Measurements from ENCODE around the gene DIS3L2. TPM values are rescaled to one million over a fixed set of nuclear protein-coding genes. Genes with fewer than 3 reads are reported as not detected.

DIS3L2 gene
- total and polyA plus RNA-seq, 2 of the 4 experiments (the other 2 are of a cell fraction), result 14.7 to 19.2 TPM

DNA sequence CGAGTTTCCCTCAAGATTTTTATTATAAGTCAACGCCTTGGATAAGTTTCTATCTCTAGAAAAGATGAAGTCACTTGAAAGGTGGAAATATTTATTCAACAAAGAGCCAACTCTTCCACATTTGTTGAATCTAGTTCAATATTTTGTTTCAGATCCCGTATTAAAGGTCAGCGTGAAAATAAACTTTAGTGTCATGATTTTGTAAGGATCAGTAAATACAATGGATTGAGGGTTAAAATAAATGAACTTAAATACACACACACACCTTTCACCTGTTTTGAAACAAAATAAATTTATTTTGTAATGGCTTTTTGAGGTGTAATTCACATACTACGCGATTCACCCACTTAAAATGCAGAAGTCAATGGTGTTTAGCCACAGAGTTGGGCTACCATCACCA, 19.3 kb upstream of the DIS3L2 start:
- dilution Hi-C loops (cut with HindIII; ENCODE audit: low sequenced_read_pairs, unreplicated experiment) (no loop called here), in situ Hi-C loops (cut with MboI; ENCODE audit: low sequenced_read_pairs) (no loop called here), intact Hi-C loops (cut with micrococcal nuclease) (no loop called here)
- ATAC-seq (ENCODE audit: low read depth) (no peak), DNase-seq (no peak)
- Histone ChIP-seq H3K18ac (ENCODE audit: low read depth, low read length) (no peak overlapping the region), H2AK5ac (ENCODE audit: low read depth, low read length) (no peak overlapping the region), H3K9ac (ENCODE audit: low read depth, low read length) (no peak overlapping the region), H2BK120ac (ENCODE audit: low read depth, low read length) (no peak overlapping the region), H3K4ac (ENCODE audit: low read depth, low read length) (no peak overlapping the region), H4K20me1 (ENCODE audit: insufficient read depth, low read length) (no peaks in the 10 kb centered on the region), H3K27ac (ENCODE audit: insufficient read depth, low read length) (no peak overlapping the region), H4K8ac (ENCODE audit: low read depth in 2 of 2, low read length in 2 of 2) (no peak overlapping the region), H3K27me3 (ENCODE audit: control insufficient read depth, insufficient read depth, low read length) (peaks cover 26% of the 10 kb centered on the region), H3K4me1 (ENCODE audit: control insufficient read depth, insufficient read depth, low read length) (no peaks in the 10 kb centered on the region), H2AK9ac (replicated peaks; ENCODE audit: low read depth, low read length, poor library complexity) (no peak overlapping the region), H2BK20ac (ENCODE audit: low read depth, low read length) (no peak overlapping the region), H2AFZ (replicated peaks; ENCODE audit: low read length, poor library complexity) (no peak overlapping the region), H3K56ac (ENCODE audit: extremely low read depth, insufficient read depth, low read length) (no peak overlapping the region), H4K5ac (ENCODE audit: low read depth, low read length) (no peak overlapping the region), H3K14ac (replicated peaks; ENCODE audit: low read depth, low read length) (no peak overlapping the region), H3K9me3 (ENCODE audit: control insufficient read depth, insufficient read depth, low read length) (no peaks in the 10 kb centered on the region), H2BK15ac (ENCODE audit: low read depth, low read length) (no peak overlapping the region), H4K91ac (ENCODE audit: insufficient read depth, low read depth, low read length) (no peak overlapping the region), H3K36me3 (ENCODE audit: control insufficient read depth, insufficient read depth, low read length) (no peaks in the 10 kb centered on the region), H3K79me1 (ENCODE audit: low read depth in 1 of 2, low read length in 2 of 2) (no peaks in the 10 kb centered on the region), H3K4me2 (ENCODE audit: low read depth, low read length) (no peak overlapping the region), H2BK5ac (ENCODE audit: low read depth, low read length, poor library complexity, severe bottlenecking) (no peak overlapping the region), H3K9me1 (ENCODE audit: insufficient read depth, low read length) (no peaks in the 10 kb centered on the region; the same call in 1 of the 2 replicates), H3K4me3 (ENCODE audit: insufficient read depth, low read depth, low read length) (no peak overlapping the region), H3K23ac (ENCODE audit: low read depth, low read length) (no peak overlapping the region)
- BruUV-seq (replicated peaks), result no TSS peak
- ChIA-PET POLR2A (ENCODE audit: unreplicated experiment) (no interaction called here), CTCF (no interaction called here)
- WGBS, 2 experiments (ENCODE audit: extremely low coverage in 2 of 2, insufficient read length in 1 of 2), result no CpG with 5 or more reads among the region's 6 CpGs
- TF ChIP-seq MAFK (IDR thresholded peaks at IDR 0.05; ENCODE audit: low read depth, low read length) (no peak), POLR2A (IDR thresholded peaks at IDR 0.05; ENCODE audit: low read depth, low read length) (no peak), CEBPB (IDR thresholded peaks at IDR 0.05; ENCODE audit: low read depth, low read length) (no peak), RCOR1 (IDR thresholded peaks at IDR 0.05; ENCODE audit: insufficient replicate concordance, low read length) (no peak), RAD21 (IDR thresholded peaks at IDR 0.05; ENCODE audit: low read length) (no peak)
- TF ChIP-seq, protein P1, sequence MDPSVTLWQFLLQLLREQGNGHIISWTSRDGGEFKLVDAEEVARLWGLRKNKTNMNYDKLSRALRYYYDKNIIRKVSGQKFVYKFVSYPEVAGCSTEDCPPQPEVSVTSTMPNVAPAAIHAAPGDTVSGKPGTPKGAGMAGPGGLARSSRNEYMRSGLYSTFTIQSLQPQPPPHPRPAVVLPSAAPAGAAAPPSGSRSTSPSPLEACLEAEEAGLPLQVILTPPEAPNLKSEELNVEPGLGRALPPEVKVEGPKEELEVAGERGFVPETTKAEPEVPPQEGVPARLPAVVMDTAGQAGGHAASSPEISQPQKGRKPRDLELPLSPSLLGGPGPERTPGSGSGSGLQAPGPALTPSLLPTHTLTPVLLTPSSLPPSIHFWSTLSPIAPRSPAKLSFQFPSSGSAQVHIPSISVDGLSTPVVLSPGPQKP (IDR thresholded peaks at IDR 0.05; ENCODE audit: borderline replicate concordance, low read depth, low read length), result no peak
